ENCODE measurements around the gene C1QB. TPM values are rescaled to one million over a fixed set of nuclear protein-coding genes. Genes with fewer than 3 reads are reported as not detected.

The C1QB gene
- total and polyA plus RNA-seq, 9 of the 15 experiments (the other 6 are each of a cell fraction or from before 2014, with no cell fraction given): 0.55 TPM; not detected in 8

GRCh38 chr1:22611530-22611947 lies 41.5 kb upstream of the C1QB start (continued):
- no peak for TF ChIP-seq ZNF184 (CRISPR knock-in tag; IDR thresholded peaks at IDR 0.05)
- no peak for TF ChIP-seq HEY1 (CRISPR knock-in tag; IDR thresholded peaks at IDR 0.05; ENCODE audit: borderline replicate concordance)
- no peak for TF ChIP-seq ZNF12 (CRISPR knock-in tag; IDR thresholded peaks at IDR 0.05)
- no peak for TF ChIP-seq WHSC1 (IDR thresholded peaks at IDR 0.05; ENCODE audit: low read length)
- no peak for TF ChIP-seq ESRRA (IDR thresholded peaks at IDR 0.05; ENCODE audit: borderline replicate concordance, low read depth)
- TF ChIP-seq, protein P1, sequence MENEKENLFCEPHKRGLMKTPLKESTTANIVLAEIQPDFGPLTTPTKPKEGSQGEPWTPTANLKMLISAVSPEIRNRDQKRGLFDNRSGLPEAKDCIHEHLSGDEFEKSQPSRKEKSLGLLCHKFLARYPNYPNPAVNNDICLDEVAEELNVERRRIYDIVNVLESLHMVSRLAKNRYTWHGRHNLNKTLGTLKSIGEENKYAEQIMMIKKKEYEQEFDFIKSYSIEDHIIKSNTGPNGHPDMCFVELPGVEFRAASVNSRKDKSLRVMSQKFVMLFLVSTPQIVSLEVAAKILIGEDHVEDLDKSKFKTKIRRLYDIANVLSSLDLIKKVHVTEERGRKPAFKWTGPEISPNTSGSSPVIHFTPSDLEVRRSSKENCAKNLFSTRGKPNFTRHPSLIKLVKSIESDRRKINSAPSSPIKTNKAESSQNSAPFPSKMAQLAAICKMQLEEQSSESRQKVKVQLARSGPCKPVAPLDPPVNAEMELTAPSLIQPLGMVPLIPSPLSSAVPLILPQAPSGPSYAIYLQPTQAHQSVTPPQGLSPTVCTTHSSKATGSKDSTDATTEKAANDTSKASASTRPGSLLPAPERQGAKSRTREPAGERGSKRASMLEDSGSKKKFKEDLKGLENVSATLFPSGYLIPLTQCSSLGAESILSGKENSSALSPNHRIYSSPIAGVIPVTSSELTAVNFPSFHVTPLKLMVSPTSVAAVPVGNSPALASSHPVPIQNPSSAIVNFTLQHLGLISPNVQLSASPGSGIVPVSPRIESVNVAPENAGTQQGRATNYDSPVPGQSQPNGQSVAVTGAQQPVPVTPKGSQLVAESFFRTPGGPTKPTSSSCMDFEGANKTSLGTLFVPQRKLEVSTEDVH (IDR thresholded peaks at IDR 0.05; ENCODE audit: low read depth, partially characterized antibody): no peak
- no peak for TF ChIP-seq ZNF518B (CRISPR knock-in tag; IDR thresholded peaks at IDR 0.05)
- TF ChIP-seq SMARCA5 (IDR thresholded peaks at IDR 0.05): no peak
- TF ChIP-seq, protein P2, sequence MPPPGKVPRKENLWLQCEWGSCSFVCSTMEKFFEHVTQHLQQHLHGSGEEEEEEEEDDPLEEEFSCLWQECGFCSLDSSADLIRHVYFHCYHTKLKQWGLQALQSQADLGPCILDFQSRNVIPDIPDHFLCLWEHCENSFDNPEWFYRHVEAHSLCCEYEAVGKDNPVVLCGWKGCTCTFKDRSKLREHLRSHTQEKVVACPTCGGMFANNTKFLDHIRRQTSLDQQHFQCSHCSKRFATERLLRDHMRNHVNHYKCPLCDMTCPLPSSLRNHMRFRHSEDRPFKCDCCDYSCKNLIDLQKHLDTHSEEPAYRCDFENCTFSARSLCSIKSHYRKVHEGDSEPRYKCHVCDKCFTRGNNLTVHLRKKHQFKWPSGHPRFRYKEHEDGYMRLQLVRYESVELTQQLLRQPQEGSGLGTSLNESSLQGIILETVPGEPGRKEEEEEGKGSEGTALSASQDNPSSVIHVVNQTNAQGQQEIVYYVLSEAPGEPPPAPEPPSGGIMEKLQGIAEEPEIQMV (tag; conservative IDR thresholded peaks at IDR 0.05; ENCODE audit: low read depth): 0 out of 2 replicates have a peak, but pooled peaks have one; percentile 23
- no peak for TF ChIP-seq PYGO2 (tag; IDR thresholded peaks at IDR 0.05)
- peak; percentile 81 for TF ChIP-seq CREB3 (tag; conservative IDR thresholded peaks at IDR 0.05; ENCODE audit: low read depth)
- 0 out of 2 replicates have a peak, but pooled peaks have one; percentile 19 for TF ChIP-seq CUX1 (CRISPR knock-in tag; IDR thresholded peaks at IDR 0.05)
- TF ChIP-seq CREM (IDR thresholded peaks at IDR 0.05; ENCODE audit: low read depth): peak; percentile 52
- no peak for TF ChIP-seq EP300 (IDR thresholded peaks at IDR 0.05; ENCODE audit: low read length)

Measured in K562 (cell line).